Right kidney (tissue), 1 donor: Measurements from ENCODE around the gene C21orf91.

Experiments
- DNase-seq: peaks from one replicate; pipeline ENCODE4 v3.0.0-alpha.2; 2016

C21orf91 gene

DNA sequence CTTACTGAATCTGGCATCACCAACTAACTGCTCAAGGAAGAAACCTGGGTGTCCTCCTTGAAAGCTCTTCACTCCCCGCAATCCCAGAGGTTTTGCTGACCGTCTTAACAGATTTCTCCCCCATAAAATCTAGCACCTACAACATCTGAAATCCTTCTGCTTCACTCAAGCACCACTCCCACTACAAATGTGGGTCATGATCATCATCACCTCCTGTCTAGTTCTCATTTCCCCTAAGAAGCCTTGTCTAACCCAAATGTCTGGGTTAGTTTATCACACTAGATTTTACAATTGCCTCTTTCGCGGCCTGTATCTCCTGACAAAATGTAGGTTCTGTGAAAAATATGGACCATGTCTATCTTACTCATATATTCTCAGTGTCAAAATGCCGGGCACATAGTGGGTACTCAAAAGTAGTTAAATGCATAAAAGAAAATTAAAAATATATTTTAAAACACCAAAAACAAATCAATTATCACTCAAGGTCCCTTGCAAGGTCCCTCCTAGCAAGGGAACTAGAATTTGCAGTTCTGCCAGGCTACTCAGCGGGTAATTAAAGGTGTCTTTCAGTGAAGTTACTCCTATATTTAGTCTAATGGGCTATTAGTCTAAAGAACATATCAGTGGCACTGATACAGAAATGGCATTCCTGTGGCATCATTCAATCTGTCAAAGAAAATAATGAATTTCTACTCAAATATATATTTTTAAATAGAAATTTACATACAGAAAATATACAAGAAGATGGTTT lies 19.6 kb downstream of the C21orf91 start:
- DNase-seq, result no peak

DNA sequence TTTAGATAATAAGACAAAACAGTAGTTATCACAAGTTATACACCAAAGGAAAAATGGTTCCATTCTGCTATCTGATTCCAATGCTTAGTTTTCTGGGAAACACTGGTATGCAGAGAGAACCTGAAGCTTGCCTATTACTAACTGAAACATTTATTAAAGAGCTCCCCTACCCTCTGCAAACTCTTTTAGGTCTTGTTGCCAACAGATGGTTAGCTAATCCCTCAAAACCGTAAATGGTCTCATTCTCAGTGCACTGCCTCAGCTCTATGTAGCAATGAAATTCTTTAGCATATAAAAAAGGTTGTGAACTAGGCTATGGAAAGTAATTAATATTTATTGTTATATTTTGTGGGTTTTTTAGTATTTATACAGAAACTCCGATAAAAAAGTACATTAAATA lies 20.4 kb downstream of the C21orf91 start:
- no peak for DNase-seq

GRCh38 chr21:17797967-17798366 lies 21.2 kb downstream of the C21orf91 start:
- no peak for DNase-seq

DNA sequence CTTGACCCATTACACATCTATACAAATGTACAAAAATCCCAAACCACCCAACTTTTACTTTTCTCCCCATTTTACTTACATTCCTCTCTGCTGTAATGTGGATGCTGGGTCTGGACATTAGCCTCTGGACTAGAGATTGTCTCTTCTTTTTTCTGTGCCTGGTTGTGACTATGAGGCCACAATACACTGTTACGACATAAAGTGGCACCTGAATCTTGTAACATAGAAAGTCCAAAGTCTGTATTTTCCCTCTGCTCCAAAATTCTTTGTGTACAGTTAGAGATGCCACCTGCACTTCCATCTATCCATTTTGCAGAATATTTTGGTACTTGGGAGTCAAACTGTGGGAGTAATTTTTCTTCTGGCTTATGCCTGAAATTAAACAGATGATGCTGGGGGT lies 22.7 kb downstream of the C21orf91 start:
- DNase-seq, result no peak

GRCh38 chr21:17796037-17796403 lies 23.1 kb downstream of the C21orf91 start:
- DNase-seq, result no peak

DNA sequence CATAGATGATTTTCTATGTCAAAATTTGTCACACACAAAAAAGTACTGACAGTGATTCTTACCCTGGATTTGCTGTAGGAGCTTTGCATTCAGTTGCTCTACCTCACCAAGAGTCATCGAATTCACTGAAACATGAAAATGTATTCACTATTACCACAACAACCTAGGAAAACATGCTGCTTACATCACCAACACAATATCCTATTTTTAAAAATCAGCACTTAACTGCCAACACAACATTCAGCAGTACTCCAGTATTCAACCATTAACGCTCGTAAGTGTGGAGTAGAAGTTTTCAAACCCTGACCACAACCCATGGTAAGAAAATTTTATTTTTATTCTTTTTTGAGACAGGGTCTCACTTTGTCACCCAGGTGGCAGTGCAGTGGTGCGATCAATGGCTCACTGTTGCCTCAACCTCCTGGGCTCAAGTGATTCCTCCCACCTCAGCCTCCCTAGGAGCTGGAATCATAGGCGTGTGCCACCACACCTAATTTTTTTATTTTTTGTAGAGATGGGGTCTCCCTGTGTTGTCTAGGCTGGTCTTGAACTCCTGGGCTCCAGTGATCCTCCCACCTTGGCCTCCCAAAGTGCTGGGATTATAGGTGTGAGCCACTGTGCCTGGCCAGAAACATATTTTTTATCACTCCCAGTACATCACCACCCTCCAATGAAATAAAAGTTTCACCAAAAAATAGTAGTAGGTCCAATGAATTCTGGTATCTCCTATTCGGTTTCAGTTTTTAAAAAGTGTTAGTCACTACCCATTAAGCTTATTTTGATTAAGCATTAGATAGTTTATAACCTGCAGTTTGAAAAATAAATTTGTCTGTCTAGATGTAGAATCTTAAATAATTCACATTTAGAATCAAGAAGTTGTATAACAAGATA lies 23.8 kb downstream of the C21orf91 start:
- DNase-seq, result no peak

DNA sequence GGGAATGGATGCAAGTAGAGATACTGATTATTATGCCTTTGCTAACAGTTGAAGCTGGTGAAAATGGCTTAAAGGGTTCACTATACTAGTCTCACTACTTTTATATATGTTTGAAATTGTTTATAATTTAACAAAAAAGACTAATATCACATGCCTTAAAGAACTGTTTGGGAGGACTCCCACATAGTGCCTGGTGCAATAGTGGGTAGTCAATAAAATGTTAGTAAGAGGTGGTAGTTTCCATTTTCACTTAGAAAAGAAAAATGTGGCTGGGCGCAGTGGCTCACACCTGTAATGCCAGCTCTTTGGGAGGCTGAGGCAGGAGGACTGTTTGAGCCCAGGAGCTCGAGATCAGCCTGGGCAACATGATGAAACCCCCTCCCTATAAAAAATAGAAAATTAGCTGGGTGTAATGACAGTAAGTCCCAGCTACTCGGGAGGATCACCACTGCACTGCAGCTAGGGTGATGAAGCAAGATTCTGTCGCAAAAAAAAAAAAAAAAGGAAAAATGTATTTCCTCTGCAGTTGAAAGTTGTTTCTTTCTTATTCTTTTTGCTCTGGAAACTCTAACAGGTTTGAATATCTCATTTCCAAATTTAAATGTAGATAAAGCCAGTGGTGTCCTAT lies 24.5 kb downstream of the C21orf91 start:
- DNase-seq, result no peak

GRCh38 chr21:17793246-17794123 lies 25.7 kb downstream of the C21orf91 start:
- no peak for DNase-seq

DNA sequence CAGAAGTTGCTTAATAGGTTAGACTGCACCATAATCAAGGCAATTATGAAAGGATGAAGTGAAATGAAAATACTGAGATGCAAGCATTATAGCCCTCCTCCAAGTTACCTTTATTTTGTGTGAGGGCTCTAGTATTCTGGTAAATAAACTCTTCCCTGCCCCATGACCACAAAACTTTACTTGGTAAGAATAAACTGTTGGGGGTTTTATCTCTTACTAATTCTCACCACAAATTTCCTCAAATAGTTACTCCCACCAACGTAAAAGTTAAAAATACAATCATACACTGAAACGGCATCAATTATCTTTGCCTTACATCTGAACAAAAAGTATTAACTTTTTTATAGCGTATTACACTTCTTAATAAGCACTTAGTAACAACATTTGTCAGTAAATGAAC lies 29.5 kb downstream of the C21orf91 start:
- no peak for DNase-seq

DNA sequence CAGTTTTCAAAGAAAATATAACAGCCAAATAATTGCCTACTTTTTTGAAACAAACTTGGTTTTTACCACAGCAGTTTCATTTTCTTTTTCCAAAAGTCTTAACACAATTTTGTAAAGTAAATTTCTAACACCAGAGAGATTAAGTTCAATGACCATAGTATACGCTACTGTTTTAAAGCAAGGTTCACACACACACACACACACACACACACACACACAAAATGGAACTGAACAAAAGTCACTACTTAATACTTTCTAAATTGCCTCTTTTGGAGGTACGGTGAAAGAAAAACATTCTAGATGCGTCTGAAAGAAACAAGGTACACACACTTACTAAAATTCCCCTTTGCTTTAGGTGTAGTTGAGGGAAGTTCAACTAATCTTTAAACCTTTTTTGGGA lies 30.1 kb downstream of the C21orf91 start:
- no peak for DNase-seq

DNA sequence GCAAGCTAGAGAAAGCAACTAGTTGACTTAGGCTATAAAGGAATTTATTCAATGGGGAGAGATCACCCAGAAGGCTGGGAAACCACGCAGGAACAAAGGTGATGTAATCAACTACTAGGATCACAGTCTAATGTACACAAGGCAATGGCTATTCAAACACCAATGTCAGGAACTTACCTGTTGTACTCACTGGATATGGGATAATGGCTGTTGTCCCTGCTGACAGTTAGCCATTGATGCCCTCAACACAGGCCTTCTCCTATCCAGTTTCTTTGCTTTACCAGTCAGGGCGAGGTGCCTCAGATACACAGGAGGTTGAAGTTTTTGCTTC lies 32.3 kb downstream of the C21orf91 start:
- no peak for DNase-seq

DNA sequence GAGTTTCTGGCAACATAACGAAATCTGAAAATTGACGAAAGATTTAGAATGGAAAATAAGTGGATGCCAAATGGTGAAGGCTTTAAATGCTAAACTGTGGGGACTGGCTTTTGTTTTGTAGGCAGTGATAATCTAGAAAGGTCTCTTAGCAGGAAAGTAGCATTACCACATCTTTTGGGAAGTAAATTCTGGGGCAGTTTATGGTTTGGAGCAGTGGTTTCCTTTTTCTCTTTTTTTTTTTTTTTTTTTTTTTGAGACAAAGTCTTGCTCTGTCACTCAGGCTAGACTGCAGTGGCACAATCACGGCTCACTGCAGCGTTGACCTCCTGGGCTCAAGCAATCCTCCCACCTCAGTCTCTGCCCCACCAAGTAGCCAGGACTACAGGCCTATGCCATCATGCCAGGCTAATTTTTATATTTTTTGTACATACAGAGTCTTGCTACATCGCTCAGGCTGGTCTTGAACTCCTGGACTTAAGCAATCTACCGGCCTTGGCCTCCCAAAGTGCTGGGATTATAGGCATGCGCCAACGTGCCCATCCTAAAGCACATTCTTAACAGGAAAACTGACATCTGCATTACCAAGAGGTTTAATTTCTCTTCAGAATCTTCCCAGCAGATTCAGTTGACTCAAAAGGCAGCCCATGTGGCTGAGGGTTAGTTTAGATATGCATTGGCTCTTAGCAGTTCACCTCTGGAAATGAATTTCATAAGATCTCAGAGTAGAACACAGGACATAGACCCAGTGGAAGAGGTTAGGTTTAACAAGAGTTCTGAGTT lies 32.9 kb downstream of the C21orf91 start:
- no peak for DNase-seq

DNA sequence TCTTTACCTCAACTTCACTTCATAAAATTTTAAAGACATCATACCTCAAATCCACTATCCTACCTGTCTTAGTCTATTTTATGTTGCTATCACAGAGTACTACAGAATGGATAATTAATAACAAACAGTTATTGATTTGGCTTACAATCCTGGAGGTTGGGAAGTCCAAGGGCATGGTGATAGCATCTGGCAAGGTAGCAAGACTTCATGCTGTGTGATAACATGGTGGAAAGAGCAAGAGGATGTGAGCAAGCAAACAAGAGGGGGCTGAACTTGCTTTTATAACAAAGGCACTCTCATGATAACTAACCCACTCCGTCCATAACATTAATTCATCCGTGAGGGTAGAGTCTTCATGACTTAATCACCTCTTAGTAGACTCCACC lies 33.8 kb downstream of the C21orf91 start:
- DNase-seq, result no peak

GRCh38 chr21:17784604-17785402 lies 34.4 kb downstream of the C21orf91 start:
- DNase-seq, result no peak

- DNase-seq, result no peak
These were observed 35.0 kb downstream of the C21orf91 start for GRCh38 chr21:17784180-17784598.

GRCh38 chr21:17783481-17784179 lies 35.5 kb downstream of the C21orf91 start:
- DNase-seq, result no peak

DNA sequence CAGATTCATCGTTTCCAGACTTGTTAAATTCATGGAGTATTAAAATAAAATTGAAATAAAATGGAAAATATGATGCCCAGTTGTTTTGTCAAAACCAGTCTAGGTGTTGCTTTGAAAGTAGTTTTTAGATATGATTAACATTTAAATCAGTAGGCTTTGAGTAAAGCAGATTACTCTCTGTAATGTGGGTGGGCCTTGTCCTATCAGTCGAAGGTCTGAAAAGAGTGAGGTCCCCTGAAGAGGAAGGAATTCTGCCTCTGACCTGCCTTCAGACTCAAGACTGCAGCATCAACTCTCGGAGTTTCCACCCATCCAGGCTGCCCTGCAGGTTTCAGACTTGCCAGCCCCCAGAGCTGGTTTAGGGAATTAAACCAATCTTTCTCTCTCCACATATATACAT lies 36.2 kb downstream of the C21orf91 start:
- no peak for DNase-seq

GRCh38 chr21:17782051-17782450 lies 37.1 kb downstream of the C21orf91 start:
- no peak for DNase-seq

GRCh38 chr21:17781524-17781923 lies 37.6 kb downstream of the C21orf91 start:
- no peak for DNase-seq

- no peak for DNase-seq
These were observed 38.6 kb downstream of the C21orf91 start for GRCh38 chr21:17780539-17780938.
